ENCODE results near the gene CDKN2B-AS1. TPM values are rescaled to one million over a fixed set of nuclear protein-coding genes. Genes with fewer than 3 reads are reported as not detected.
A peak's percentile ranks its signal among the peaks of the same experiment; 100 is the strongest.

Gene CDKN2B-AS1
- total RNA-seq, 2 donors from 2014 or later, result not detected

GRCh38 chr9:22129633-22130032, 135.0 kb downstream of the CDKN2B-AS1 start:
- peaks cover 5% of the 10 kb centered on the region for H3K4me1 ChIP-seq (ENCODE audit: control insufficient read depth, insufficient read depth, low read length)
- no peak for DNase-seq
- no peak for TF ChIP-seq CTCF (conservative IDR thresholded peaks at IDR 0.05)
- 82 to 93% methylated on average over 2 to 3 of the region's 3 CpGs for WGBS, 2 experiments (ENCODE audit: insufficient coverage in 1 of 2, insufficient read length in 1 of 2)
- Mint-ChIP-seq H3K36me3 (ENCODE audit: low read depth) (no peaks in the 10 kb centered on the region), H3K4me1 (peaks cover 12% of the 10 kb centered on the region), H3K9me3 (no peaks in the 10 kb centered on the region), H3K27ac (no peak overlapping the region), H3K27me3 (ENCODE audit: insufficient read depth) (peaks cover 4% of the 10 kb centered on the region), H3K4me3 (no peak overlapping the region)
- H3K36me3 ChIP-seq (ENCODE audit: control insufficient read depth, insufficient read depth, low read length), result no peaks in the 10 kb centered on the region
- no peak overlapping the region for H3K27ac ChIP-seq (ENCODE audit: low read depth, low read length)
- H3K27me3 ChIP-seq (ENCODE audit: control insufficient read depth, insufficient read depth, low read length, poor library complexity, severe bottlenecking), result no peaks in the 10 kb centered on the region
- peak overlapping the region; percentile 33 for H3K4me3 ChIP-seq (ENCODE audit: low read length)
- no peak overlapping the region for H3K9ac ChIP-seq (ENCODE audit: extremely low read depth, low read length, poor library complexity, severe bottlenecking)
- no peaks in the 10 kb centered on the region for H3K9me3 ChIP-seq (ENCODE audit: control insufficient read depth, low read length)

DNA sequence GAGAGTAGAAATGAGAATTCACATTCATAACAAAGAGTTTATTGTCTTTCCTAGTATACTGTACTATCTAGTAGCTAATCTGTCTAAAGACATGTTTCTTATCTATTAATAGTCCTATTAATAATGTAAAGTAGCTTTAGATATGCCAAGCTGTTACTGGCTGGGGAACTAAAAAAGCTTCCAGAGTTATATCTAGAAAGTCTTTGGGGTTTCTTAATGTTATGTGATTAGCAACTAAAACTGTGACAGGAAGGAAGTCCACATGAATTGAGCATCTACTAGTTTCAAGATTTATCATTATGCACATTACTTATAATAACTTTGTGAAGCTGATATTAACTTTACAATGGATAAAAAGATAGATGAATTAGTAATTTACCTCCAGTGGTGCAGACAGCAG, 137.2 kb downstream of the CDKN2B-AS1 start:
- H3K4me3 ChIP-seq (ENCODE audit: low read length), result no peak overlapping the region
- H3K36me3 ChIP-seq (ENCODE audit: control insufficient read depth, insufficient read depth, low read length), result no peaks in the 10 kb centered on the region
- H3K9me3 ChIP-seq (ENCODE audit: control insufficient read depth, low read length), result no peaks in the 10 kb centered on the region
- no peaks in the 10 kb centered on the region for H3K27me3 ChIP-seq (ENCODE audit: control insufficient read depth, insufficient read depth, low read length, poor library complexity, severe bottlenecking)
- Mint-ChIP-seq H3K27me3 (ENCODE audit: insufficient read depth) (peaks cover 4% of the 10 kb centered on the region), H3K4me1 (peaks cover 12% of the 10 kb centered on the region), H3K27ac (no peak overlapping the region), H3K9me3 (no peaks in the 10 kb centered on the region), H3K36me3 (ENCODE audit: low read depth) (no peaks in the 10 kb centered on the region), H3K4me3 (no peak overlapping the region)
- no peak overlapping the region for H3K9ac ChIP-seq (ENCODE audit: extremely low read depth, low read length, poor library complexity, severe bottlenecking)
- H3K4me1 ChIP-seq (ENCODE audit: control insufficient read depth, insufficient read depth, low read length), result peaks cover 5% of the 10 kb centered on the region
- H3K27ac ChIP-seq (ENCODE audit: low read depth, low read length), result no peak overlapping the region
- no peak for TF ChIP-seq CTCF (conservative IDR thresholded peaks at IDR 0.05)
- DNase-seq, result no peak

DNA sequence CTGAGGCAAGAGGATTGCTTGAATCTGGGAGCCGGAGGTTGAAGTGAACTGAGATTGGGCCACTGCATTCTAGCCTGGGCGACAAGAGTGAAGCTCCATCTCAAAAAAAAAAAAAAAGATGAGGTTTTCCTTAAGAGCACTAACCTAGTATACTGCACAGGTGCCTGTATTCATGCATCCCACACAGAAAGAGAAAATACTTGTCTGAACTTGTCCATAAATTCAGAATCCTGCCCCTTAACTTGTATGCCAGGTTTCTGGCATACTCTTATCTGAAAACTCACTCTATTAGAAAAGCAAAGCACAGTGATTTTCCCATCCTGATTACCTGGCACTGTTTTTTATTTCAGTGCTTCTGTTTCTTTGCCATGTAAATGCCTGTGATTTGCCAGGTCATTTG, 139.8 kb downstream of the CDKN2B-AS1 start:
- no peaks in the 10 kb centered on the region for H3K27me3 Mint-ChIP-seq (ENCODE audit: insufficient read depth)
- no peaks in the 10 kb centered on the region for H3K9me3 Mint-ChIP-seq
- Histone ChIP-seq H3K9ac (ENCODE audit: extremely low read depth, low read length, poor library complexity, severe bottlenecking) (no peak overlapping the region), H3K27me3 (ENCODE audit: control insufficient read depth, insufficient read depth, low read length, poor library complexity, severe bottlenecking) (no peaks in the 10 kb centered on the region), H3K4me3 (ENCODE audit: low read length) (no peak overlapping the region), H3K9me3 (ENCODE audit: control insufficient read depth, low read length) (no peaks in the 10 kb centered on the region), H3K36me3 (ENCODE audit: control insufficient read depth, insufficient read depth, low read length) (no peaks in the 10 kb centered on the region), H3K27ac (ENCODE audit: low read depth, low read length) (no peak overlapping the region), H3K4me1 (ENCODE audit: control insufficient read depth, insufficient read depth, low read length) (no peaks in the 10 kb centered on the region)
- 80 to 92% methylated on average over 2 of the region's 2 CpGs for WGBS, 2 experiments (ENCODE audit: insufficient coverage in 1 of 2, insufficient read length in 1 of 2)
- H3K27ac Mint-ChIP-seq, result no peak overlapping the region
- H3K36me3 Mint-ChIP-seq (ENCODE audit: low read depth), result no peaks in the 10 kb centered on the region
- TF ChIP-seq CTCF (conservative IDR thresholded peaks at IDR 0.05), result no peak
- H3K4me1 Mint-ChIP-seq, result peaks cover 4% of the 10 kb centered on the region
- no peak overlapping the region for H3K4me3 Mint-ChIP-seq
- no peak for DNase-seq
